CD4-positive, alpha-beta T cell (primary cell): ENCODE results near the gene ZMYM3. TPM values are rescaled to one million over a fixed set of nuclear protein-coding genes. Genes with fewer than 3 reads are reported as not detected.

Experiments
- ATAC-seq: fragments of 200-7000 bp; cut with Tn5 transposase; one replicate; pipeline ENCODE4 v1.10.0; 2022; ENCODE audit warnings: mild to moderate bottlenecking; ENCODE audit not compliant: poor library complexity
- CTCF ChIA-PET: fragments of 350-600 bp; sonication (Branson Sonifier 250); formaldehyde crosslinking; loops from one replicate; lab custom pipeline; 2021; ENCODE audit warnings: antibody characterized with exemption, inconsistent platforms; lab: Charles Lee
- POLR2A ChIA-PET: fragments of 350-600 bp; sonication (Branson Sonifier 250); formaldehyde crosslinking; loops from one replicate; lab custom pipeline; 2021; ENCODE audit warnings: antibody characterized with exemption, inconsistent platforms; lab: Charles Lee
- DNase-seq, 14 experiments: peaks; one replicate each; pipeline ENCODE4 v3.0.0-alpha.2; 2013 to 2020; ENCODE audit warnings: mixed read lengths in 2 of 14
- H3K27ac ChIP-seq, 2 donors: one replicate each; pipeline versions ENCODE4 v1.5.1 to v1.7.0; 2013; ENCODE audit warnings: low read length in 2 of 2, low read depth in 1 of 2, mild to moderate bottlenecking in 1 of 2
- H3K27me3 ChIP-seq, 2 experiments: 1 replicate in 1 of 2; 2 replicates in 1 of 2; pipeline versions ENCODE4 v1.6.1 to v1.7.0; 2013; ENCODE audit warnings: low read length in 2 of 2, control low read depth in 1 of 2, mild to moderate bottlenecking in 1 of 2, moderate library complexity in 1 of 2; ENCODE audit not compliant: insufficient read depth in 2 of 2, control insufficient read depth in 1 of 2
- H3K36me3 ChIP-seq: one replicate; pipeline ENCODE4 v1.6.1; 2013; ENCODE audit warnings: low read length, control low read depth; ENCODE audit not compliant: insufficient read depth
- H3K4me1 ChIP-seq: one replicate; pipeline ENCODE4 v1.6.1; 2013; ENCODE audit warnings: low read length, control low read depth; ENCODE audit not compliant: insufficient read depth
- H3K4me3 ChIP-seq: one replicate; pipeline ENCODE4 v1.5.1; 2013; ENCODE audit warnings: mild to moderate bottlenecking, low read length, moderate library complexity
- H3K9me3 ChIP-seq, 2 experiments: 1 replicate in 1 of 2; 2 replicates in 1 of 2; pipeline versions ENCODE4 v1.6.1 to v1.7.0; 2013; ENCODE audit warnings: low read length in 2 of 2, mild to moderate bottlenecking in 2 of 2, control low read depth in 1 of 2, moderate library complexity in 1 of 2; ENCODE audit not compliant: control insufficient read depth in 1 of 2, insufficient read depth in 1 of 2
- H3K27ac Mint-ChIP-seq: one replicate; pipeline ENCODE4 v1.8.0; 2020; ENCODE audit warnings: mixed read lengths
- H3K27me3 Mint-ChIP-seq: one replicate; pipeline ENCODE4 v1.8.0; 2021; ENCODE audit warnings: mixed read lengths
- H3K36me3 Mint-ChIP-seq: one replicate; pipeline ENCODE4 v1.8.0; 2021; ENCODE audit warnings: low read depth, mixed read lengths
- H3K4me1 Mint-ChIP-seq: one replicate; pipeline ENCODE4 v1.8.0; 2021; ENCODE audit warnings: low read depth, mixed read lengths
- H3K4me3 Mint-ChIP-seq: one replicate; pipeline ENCODE4 v1.8.0; 2020; ENCODE audit warnings: mild to moderate bottlenecking, mixed read lengths
- H3K9me3 Mint-ChIP-seq: one replicate; pipeline ENCODE4 v1.8.0; 2020; ENCODE audit warnings: mixed read lengths
- CTCF ChIP-seq: fragments of 200-600 bp; IDR thresholded peaks from one replicate; pipeline ENCODE4 v1.8.0; 2022; ENCODE audit warnings: antibody characterized with exemption, mild to moderate bottlenecking
- intact Hi-C, 2 experiments: fragments of 100-400 bp; cut with DNase I in 1 of 2; cut with micrococcal nuclease in 1 of 2; formaldehyde crosslinking; loops; one replicate each; pipeline versions ENCODE4 v1.15.1 to v1.9.0; 2023 to 2025; cut with DNase I, micrococcal nuclease
- total RNA-seq, 174 experiments: library from RNA in 2 of 174; stranded (reverse) in 2 of 174; gene quantifications; one replicate each; pipeline ENCODE4 v1.2.3 and lab custom pipeline; 2021 to 2026

ZMYM3 gene
- total RNA-seq, 2 experiments from 2014 or later: 16.7 to 17.6 TPM

- H3K36me3 ChIP-seq: peaks cover 12% of the 10 kb centered on the region
- no peaks in the 10 kb centered on the region for H3K27me3 ChIP-seq
- no peak for DNase-seq
- CTCF ChIA-PET: no interaction called here
- H3K4me3 ChIP-seq: no peak overlapping the region
- H3K27me3 Mint-ChIP-seq: no peaks in the 10 kb centered on the region
- H3K36me3 Mint-ChIP-seq: peaks cover 27% of the 10 kb centered on the region
- H3K4me1 Mint-ChIP-seq: no peaks in the 10 kb centered on the region
- H3K9me3 Mint-ChIP-seq: no peaks in the 10 kb centered on the region
- H3K27ac Mint-ChIP-seq: no peak overlapping the region
- no peaks in the 10 kb centered on the region for H3K4me1 ChIP-seq
- intact Hi-C loops: no loop called here
- TF ChIP-seq CTCF: no peak
- H3K9me3 ChIP-seq: no peaks in the 10 kb centered on the region
- POLR2A ChIA-PET: no interaction called here
- no peak overlapping the region for H3K27ac ChIP-seq
- H3K4me3 Mint-ChIP-seq: no peak overlapping the region
- ATAC-seq: no peak
Measured at GRCh38 chrX:71236836-71237235, 17.1 kb downstream of the ZMYM3 start.

GRCh38 chrX:71235482-71235881 is 18.5 kb downstream of the ZMYM3 start:
- no peak overlapping the region for H3K27ac Mint-ChIP-seq
- no peak for TF ChIP-seq CTCF
- CTCF ChIA-PET: no interaction called here
- Histone ChIP-seq H3K4me3 (no peak overlapping the region), H3K4me1 (no peaks in the 10 kb centered on the region), H3K36me3 (no peaks in the 10 kb centered on the region), H3K27ac (no peak overlapping the region), H3K27me3 (no peaks in the 10 kb centered on the region), H3K9me3 (no peaks in the 10 kb centered on the region)
- H3K4me1 Mint-ChIP-seq: no peaks in the 10 kb centered on the region
- intact Hi-C loops: no loop called here
- H3K27me3 Mint-ChIP-seq: no peaks in the 10 kb centered on the region
- POLR2A ChIA-PET: interaction anchor here (0.6 kb wide), 1 partner anchor 10 kb away, joined by 4 read pairs; no protein-coding TSS in a partner anchor
- ATAC-seq (no peak), DNase-seq (no peak)
- no peak overlapping the region for H3K4me3 Mint-ChIP-seq
- H3K36me3 Mint-ChIP-seq: peaks cover 13% of the 10 kb centered on the region
- no peaks in the 10 kb centered on the region for H3K9me3 Mint-ChIP-seq

- Histone ChIP-seq H3K4me1 (no peaks in the 10 kb centered on the region), H3K36me3 (no peaks in the 10 kb centered on the region), H3K27me3 (no peaks in the 10 kb centered on the region), H3K4me3 (no peak overlapping the region), H3K9me3 (no peaks in the 10 kb centered on the region), H3K27ac (no peak overlapping the region)
- ATAC-seq: no peak
- no peak for TF ChIP-seq CTCF
- no peak overlapping the region for H3K27ac Mint-ChIP-seq
- no peaks in the 10 kb centered on the region for H3K4me1 Mint-ChIP-seq
- H3K4me3 Mint-ChIP-seq: no peak overlapping the region
- ChIA-PET POLR2A (no interaction called here), CTCF (no interaction called here)
- H3K27me3 Mint-ChIP-seq: no peaks in the 10 kb centered on the region
- DNase-seq: no peak
- no peaks in the 10 kb centered on the region for H3K9me3 Mint-ChIP-seq
- H3K36me3 Mint-ChIP-seq: no peaks in the 10 kb centered on the region
- intact Hi-C loops: no loop called here
Measured at GRCh38 chrX:71228063-71228642, 25.8 kb downstream of the ZMYM3 start.
